NCI-H2227 treated with DMSO at 0.1 percent for 48 hours (cell line): Measurements from ENCODE around the gene CDK17.

ENCODE experiments used
- DNase-seq: peaks from one replicate; lab custom pipeline; 2025; lab: John Stamatoyannopoulos, UW

CDK17 gene

DNA sequence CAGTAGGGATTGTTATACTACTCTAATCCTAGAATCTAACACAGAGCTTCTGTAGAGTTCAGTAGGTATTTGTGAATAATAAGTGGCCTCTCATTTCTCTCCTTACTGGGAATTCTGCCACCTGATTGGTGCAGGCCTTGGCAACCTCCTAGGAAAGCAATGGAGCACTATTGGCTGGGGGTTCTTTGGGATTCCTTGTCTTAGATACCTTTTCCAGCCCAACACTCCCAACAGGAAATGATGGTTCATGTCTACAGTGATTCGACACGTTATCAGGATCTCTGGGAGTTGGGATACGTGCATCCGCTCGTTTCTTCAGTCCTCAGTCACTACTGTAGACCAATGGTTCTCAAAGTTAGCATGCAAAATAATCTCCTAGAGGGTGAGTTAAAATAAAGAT is 138.7 kb downstream of the CDK17 start:
- DNase-seq = no peak

DNA sequence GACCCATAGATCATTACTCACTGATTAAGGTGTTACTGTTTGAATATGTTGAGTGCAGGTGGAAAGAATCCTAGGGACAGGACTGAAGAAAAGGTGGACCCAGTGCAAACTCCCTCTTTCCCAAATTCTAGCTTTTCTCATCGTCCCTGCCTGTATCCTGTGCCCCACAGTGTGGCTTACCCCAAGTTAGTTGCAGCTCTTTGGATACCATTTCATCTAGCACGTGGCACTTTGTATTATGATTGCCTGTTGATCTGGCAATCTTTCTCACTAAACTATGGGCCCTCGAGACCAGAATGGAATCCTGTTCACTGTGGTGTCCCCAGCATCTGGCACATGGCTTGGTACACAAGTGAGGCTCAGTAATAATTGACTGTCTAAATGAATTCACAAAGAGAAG is 139.6 kb downstream of the CDK17 start:
- no peak for DNase-seq

DNA sequence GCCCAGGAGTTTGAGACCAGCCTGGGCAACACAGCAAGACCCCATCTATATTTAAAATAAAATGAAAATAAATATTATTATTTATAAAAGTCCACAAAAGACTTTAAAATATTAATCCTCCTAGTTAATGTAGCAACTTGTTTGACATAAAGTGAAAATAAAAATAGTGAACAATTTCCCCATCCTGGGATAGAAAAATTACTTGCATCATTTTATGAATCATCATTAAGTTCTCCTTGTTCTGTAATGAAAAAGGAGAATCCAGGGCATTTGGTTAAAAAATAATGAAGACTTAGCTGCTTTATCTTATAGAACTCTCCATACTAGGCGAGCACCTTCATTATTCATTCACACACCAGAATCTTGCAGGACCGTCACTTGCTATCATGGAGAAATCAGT is 140.0 kb downstream of the CDK17 start:
- DNase-seq = no peak

DNA sequence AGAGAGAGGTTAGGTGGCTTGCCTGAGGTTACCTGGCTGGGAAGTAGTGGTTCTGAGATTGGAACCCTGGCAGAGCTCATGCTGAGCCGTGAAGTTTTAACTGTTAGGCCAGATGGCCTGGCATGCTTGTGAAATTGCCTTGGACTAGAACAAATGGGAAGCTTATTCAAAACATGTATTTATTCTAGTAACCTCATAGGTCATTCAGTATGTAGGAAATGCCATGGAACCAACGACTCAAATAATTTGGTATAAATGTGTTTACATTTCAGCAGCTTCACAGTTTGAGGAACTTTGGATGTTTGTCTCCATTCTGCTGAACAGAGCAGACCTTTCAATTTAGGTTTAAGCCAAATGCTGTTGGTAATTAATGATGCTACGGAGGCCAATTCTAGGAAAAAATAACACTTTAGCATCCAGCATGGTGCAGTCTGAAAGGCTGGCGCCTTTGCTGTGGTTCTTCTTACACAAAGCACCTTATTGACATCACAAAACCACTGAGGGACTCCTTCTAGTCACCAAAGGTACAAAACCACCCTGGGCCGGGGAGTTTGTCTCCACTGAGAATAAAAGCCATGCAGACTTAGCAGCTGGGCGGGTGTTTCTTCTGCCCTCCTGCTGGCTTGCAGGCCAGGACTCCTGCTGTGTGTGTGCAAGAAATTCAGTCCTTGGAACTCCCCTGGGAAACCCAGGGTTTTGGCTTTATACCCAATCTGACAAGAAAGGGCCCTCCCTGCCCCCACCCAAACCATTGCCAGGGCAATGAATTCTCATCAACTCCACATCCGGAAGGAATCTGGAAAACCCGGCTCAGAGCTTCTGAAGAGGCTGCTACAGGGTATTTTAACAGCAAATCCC is 141.9 kb downstream of the CDK17 start:
- no peak for DNase-seq

DNA sequence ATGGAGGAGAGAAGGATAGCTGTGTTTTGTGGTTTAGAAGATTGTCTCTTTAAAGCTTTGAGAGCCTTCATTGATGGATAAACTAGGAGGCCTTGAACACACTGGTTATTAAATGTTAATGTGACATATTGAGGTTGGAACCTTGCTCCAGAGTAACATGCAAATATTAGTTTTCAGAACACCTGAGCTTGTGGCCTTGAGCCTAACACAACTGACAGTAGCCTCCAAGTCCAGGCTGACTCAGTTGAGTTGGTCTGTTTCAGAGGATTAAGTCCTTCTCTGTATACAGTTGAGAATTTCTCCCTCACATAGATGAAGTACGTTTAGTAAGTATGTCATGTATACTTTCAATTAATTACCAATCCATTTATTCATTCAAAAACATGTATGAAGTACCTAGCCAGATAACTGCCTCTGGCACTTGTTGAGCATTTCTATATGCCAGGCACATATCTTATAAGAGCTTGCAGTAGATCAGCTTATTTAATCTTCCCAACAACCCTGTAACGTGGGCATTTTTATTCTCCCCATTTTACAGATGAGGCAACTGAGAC is 142.6 kb downstream of the CDK17 start:
- no peak for DNase-seq

DNA sequence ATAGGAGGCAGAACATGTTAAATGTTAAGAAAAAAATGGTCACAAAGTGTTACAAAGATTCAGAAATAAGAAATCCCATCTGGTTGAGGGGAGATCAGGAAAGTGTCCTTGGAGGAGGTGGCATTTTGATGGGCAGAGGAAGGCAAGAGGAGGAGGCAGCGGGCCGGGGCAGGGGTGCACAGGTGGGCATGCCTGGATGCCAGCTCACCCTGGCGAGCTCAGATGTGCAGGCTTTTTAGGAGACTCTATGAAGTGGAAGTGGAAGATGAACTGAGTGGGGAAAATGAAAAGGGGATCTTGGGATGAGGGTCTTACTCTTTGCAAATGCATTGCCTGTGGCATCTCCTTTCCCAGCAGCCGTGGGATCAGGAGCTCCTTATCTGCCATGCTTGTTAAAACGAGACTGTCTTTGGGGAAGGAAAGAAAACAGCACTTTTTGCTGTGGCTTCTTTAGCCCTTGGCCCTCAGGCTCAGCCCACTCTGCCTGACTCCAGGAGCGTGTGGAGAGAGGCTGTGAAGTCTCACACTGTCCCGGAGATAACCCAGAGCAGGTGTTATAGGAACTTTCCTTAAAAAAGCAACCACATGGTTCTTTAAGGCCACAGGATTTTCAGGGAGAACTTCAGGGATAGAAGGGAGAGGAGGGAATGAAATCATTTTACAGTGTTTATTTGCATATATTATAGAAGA is 143.4 kb downstream of the CDK17 start:
- no peak for DNase-seq

DNA sequence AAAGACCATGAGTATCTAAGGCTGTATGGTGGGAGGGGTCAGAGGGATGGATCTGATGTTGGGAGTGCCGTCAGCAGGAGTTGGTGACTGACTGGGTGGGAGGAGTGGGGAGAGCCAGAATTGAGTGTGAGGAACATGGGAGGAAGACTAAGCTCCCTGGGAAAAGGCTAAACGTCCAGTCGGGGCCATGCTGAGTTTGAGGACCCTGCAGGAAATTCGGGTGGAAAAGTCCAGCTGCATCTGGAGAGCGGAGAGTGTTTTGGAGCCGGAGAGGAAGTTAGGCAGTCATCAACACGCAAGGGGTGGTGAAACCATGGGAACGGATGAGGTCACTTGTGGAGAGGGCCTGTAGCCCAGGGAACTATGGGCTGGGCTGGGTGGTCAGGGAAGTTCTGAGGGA is 145.2 kb downstream of the CDK17 start:
- DNase-seq = no peak

DNA sequence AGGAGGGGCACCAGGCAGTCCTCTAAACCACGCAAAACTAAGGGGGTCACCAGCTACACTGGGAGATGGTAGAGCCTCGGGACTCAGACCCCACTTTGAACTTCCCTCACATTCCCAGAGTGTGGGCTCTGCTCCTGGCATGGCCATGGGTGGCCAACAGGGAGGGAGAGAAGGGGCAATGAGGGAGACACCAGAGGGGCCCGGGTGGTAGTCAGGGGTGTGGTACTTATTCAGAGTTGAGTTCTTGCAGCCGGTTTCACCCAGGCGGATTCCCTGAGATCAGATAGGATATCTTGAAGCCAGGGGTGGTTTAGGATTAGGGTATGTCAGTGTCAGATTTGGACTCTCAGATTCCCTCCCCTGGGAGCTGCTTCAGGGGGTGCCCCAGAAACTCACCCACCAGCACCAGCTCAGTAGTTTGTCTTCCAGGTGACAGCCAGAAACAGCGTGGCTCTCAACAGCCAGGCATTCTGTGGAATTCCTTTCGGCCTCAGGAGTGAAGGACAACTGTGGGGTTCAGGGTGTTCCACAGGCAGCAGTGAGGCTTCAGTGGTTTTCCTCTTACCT is 150.0 kb downstream of the CDK17 start:
- no peak for DNase-seq

DNA sequence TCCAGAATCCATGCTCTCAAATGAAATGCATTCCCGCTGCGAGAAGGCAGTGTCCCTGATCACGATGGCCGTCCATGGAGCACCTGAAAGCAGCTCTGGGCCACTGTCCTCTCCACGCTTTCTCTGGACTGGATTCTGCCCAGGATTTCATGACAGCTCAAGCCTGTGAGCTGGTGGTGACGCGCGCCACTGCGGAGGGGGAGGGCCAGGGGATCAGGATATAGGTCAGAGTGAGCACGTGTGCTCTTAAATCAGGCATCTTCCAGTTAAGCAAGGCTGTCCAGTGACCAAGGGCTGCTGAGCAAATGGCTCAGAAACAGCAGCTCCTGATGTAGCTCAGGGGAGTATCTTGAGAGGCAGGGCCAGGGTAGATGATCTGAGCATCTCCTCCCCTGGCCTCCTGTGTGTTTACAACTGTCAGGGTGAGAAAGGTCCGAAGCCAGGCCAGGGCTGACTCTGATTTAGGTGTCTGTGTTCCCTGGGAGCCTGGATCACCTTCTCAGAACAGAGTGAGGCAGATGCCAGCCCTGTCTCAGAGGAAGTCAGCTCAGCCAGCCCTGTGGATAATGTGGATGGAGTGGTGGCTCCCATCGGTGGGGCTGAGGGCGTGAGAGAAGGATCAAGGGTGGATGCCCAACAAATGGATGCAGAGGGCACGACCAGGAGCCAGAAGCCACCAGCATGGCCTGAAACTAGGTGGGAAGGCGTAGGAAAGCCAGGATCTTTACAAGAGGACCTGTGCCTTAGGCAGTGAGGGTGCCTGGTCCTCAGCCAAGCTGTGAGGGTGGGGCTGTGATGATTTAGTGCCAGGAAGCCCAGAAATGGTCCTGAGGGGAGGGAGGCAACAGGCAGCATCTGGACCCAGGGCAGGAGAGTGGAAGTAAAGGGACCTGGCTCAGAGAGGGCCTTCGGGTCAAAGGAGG is 150.8 kb downstream of the CDK17 start:
- peak; percentile 35 for DNase-seq

DNA sequence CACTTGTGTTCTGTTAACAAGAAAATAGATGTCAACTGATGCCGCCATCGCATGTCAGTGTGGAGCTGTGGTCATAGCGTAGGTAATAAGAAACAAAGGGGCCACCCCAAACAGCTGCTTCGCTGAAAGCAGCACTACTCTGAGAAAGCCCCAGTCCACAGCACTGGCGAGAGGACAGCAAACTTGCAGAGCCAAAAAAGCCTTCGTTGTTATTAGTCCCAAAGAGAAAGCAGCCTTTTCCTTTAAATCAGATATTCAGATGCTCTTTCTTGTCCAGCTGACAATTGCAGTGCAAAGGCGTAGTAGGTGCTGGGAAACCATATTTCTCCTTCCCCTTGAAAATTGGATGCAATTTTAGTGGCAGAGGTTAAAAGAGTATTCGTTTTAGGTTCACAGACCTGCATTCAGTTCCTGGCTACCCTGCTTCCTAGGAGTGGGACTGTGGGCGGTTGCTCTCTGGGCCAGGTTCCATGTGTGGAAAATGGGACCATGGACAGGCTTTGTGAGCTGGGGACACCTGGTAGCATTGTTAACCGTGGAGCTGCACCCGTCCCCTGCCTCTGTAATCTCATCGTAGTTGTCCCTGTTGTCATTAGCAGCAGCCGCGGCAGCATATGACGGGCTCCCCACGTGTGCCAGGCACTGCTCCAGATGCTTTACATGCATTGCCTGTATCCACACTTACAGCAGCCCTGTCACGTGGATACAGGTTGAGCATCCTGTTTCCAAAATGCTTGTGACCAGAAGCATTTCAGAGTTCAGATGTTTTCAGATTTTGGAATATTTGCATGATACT is 151.9 kb downstream of the CDK17 start:
- DNase-seq = no peak

DNA sequence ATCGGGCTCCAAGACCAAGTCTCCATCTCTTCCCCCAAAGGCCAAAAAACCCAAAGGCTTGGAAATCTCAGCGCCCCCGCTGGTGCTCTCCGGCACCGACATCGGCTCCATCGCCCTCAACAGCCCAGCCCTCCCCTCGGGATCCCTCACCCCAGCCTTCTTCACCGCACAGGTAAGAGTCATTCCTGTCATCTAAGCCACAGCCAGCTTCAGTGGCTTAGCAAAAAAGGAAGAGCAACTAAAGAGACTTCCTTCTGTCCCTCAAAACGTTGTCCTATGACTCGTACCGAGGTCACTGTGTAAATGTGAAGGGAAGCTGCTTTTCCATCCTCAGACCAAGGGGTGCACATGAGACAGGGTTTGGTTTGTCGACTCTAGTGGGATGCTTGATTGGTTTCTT is 152.7 kb downstream of the CDK17 start:
- DNase-seq = no peak

DNA sequence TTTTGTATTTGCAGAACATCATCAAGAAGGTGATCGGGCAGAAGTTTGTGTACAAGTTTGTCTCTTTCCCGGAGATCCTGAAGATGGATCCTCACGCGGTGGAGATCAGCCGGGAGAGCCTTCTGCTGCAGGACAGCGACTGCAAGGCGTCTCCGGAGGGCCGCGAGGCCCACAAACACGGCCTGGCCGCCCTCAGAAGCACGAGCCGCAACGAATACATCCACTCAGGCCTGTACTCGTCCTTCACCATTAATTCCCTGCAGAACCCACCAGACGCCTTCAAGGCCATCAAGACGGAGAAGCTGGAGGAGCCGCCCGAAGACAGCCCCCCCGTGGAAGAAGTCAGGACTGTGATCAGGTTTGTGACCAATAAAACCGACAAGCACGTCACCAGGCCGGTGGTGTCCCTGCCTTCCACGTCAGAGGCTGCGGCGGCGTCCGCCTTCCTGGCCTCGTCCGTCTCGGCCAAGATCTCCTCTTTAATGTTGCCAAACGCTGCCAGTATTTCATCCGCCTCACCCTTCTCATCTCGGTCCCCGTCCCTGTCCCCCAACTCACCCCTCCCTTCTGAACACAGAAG is 153.2 kb downstream of the CDK17 start:
- DNase-seq = no peak

DNA sequence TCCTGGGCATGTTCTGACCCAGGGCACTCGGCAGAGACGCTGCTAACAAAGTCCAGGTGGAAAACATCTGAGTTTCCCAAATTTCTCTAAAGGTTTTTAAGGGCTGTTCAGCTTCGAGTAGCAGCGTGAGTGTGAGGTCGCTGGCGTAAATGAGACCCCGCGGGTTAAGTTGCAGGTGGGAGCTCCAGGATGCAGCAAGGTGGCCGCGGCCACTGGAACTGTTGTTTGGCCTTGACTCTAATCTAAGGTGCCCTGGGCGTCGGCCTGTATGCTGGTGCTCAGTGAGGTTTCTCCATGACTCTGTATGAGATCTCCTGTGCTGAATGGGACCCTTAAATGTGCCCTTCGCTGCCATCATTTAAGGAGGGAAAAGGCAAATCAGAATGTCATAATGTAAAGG is 155.4 kb downstream of the CDK17 start:
- no peak for DNase-seq

DNA sequence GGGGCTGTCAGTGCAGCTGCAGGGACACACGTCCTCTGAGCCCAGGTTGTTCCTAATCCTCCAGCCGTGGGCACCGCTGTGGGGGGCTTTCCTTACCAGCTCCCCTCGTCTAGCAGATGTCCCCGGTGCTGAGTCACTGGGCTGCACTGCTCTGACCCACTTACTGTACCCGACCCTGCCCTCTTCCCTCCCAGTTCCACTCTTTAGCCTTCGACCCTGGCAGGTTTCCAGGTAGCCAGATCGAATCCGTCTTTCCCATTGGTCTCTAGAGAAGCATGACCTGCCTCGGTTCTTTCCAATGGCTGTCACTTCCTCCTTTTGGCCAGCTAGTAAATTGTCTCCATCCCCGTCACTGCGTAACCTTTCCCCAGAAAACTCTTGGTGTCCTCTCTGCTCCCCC is 157.6 kb downstream of the CDK17 start:
- no peak for DNase-seq

DNA sequence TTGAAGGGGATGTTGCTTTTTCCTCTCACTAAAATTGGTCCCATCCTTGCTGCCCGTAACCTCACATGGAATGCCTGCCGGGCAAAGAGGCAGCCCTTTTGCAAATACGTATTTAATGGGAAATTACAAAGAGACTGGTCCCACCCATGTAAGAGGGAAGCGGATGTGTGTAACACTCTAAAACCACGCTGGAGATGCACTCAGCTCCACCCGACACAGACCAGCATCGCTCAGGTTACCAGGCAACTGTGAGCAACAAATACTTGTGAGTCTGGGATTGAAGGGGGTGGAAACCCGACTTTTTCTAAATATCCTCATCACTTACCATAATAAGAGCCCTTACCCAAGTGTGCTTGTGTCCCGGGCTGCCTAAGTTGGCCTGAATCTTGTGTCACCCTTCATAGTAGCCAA is 158.4 kb downstream of the CDK17 start:
- DNase-seq = peak; percentile 29

DNA sequence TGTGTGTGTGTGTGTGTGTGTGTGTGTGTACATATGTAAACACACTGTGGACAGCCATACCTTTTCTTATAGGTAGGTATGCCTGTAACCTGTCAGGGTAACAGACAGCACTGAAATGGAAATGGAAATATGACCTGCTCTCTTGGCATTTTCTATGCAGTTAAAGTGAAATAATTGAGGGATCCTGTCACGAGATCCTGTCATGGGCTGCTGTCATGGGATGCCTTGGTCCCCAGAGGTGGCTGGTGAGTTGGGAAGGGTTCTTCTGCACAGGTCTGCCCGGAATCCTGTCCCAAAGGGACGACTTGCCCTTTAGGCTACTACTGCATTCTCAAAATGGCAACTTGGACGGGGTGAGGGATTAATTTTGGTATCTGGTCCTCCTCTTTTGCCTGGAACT is 158.8 kb downstream of the CDK17 start:
- no peak for DNase-seq

DNA sequence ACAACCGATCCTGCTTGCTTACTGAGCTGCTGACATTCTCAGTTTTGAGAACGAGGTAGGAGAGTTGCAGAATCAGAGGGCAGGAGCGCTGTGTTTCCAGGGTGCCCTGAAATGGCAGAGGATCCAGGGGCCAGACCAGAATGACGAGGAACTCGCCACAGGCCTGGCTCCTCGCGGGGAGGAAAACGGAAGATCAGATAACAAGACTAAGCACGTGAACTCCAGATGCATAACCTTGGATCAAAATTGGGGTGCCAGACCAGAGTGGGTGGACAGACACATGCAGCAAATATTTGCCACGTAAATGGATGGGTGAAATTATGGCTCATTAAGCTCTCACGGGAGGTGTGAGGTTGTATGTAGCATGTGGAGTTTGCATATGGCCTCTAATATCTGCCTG is 159.6 kb downstream of the CDK17 start:
- DNase-seq = no peak

DNA sequence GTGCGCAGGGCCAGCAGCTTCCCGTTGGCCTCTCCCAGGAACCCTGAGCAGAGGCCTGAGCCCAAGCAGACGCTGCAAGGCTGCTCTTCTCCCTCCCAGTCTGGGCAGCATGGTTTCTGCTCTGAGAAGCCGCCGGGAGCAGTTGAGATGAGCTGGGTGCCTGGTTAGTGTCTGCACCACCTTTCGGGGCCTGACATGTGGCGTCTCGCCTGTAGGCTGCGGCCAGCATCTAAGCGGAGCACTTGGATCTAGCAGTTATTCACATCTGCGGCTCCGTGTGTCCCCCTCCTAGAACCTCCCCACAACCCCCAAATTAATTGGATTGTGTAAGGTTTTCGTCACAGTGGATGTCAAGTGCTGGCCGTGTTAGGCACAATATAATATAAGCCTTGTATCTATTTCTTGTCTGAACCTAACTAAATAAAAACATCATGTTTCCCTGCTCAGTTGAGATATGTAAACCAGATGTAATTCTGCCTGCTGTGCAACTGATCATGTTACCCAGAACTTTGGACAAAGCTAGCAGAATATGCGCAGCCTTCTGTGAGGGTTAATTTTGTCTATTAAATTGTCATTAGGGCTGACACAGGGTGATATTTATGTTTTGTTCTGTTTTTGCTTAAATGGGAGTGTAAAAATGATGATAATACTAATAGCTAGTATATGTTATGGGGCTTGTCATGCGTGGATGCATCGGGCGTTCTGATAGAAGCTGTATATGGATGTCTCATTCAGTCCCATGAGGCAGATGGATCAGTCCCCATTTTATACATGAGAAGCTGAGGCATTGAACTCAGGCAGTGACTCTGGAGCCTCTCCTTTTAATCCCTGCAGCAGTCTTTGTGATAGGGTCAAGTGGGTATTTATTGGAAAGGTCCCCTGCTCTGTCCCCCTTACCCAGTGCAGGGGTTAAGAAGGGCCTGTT is 160.3 kb downstream of the CDK17 start:
- DNase-seq = no peak

DNA sequence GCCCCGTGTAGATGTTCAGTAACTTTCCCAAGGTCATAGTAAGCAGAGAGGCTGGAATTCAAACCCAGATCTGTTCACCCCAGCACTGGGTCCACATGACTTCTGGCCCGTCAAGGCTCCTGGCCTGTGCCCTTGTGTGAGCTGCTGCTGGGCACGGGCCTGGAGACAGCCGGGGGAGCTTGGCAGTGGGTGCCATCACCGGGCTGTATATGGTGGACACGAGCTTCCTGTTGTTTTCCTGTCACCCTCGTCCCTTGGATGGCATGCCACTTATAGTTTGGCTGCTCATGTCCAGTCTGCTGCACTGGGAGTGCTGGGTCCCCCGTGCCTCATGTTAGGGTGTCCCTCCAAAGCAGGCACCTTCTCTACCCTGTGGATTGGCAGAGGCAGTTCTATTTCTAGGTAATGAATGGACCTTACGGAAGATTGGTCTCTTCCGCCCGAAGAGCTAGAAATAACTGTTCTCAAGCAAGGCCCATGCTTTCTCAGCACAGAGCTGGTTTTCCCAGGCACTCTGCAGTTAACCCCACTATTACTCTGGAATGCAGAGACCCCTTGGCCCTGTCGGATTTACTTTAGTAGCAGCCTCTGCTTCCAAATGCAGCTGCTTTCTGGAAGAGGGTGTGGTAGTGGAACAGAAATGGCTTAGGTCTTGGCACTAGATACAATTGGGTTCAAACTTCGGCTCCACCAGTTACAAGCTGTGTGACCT is 161.7 kb downstream of the CDK17 start:
- DNase-seq = no peak
